Spleen (tissue), 7 donors: ENCODE results near the gene GPR61.

Experiments used
- POLR2A ChIP-seq, 3 donors: fragments of 450-650 bp; IDR thresholded peaks; one replicate each; pipeline ENCODE4 v1.5.1; 2017; ENCODE audit warnings: antibody characterized with exemption in 3 of 3, mild to moderate bottlenecking in 1 of 3
- POLR2AphosphoS5 ChIP-seq, 3 donors: sonication (generic); formaldehyde crosslinking; IDR thresholded peaks; one replicate each; pipeline ENCODE4 v1.5.1; 2017; ENCODE audit warnings: antibody characterized with exemption in 3 of 3
- TF ChIP-seq, protein P1 (sequence below), 11 experiments: fragments of 200-600 bp in 7 of 11; fragments of 450-650 bp in 4 of 11; sonication (generic) in 4 of 11; IDR thresholded peaks in 8 of 11; conservative IDR thresholded peaks in 3 of 11; 1 replicate in 7 of 11; 2 replicates in 4 of 11; pipeline versions ENCODE4 v1.4.0 to v1.8.0; 2016 to 2021; ENCODE audit warnings: antibody characterized with exemption in 11 of 11, inconsistent platforms in 4 of 11, mild to moderate bottlenecking in 1 of 11
- donor health status: DM: no; HTN: no; CAD: no; lungs with moderate emphysema.
- donor health status: DM: no; HTN: no; CAD: no.
- donor health status: DM: no; HTN: no; CAD: no.

DNA sequence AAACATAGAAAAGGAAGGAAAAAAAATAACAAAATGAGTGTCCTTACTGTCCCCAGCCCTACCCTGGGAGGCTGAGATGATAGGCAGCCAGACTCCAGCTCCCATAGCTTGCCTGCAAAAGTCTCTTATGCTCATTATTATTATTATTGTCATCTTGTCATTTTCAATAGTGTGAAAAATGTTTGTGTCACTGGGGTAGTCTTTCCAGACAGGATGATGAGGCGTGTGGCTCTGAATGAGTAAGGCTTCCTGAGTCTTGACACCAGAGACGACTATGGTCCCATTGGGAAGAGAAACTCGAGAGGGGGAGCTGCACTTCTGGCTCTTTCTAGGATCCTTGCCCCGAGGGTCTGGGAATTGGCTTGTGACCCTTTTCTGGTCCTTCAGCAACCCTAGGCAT lies 46.9 kb upstream of the GPR61 start:
- TF ChIP-seq, protein P1, sequence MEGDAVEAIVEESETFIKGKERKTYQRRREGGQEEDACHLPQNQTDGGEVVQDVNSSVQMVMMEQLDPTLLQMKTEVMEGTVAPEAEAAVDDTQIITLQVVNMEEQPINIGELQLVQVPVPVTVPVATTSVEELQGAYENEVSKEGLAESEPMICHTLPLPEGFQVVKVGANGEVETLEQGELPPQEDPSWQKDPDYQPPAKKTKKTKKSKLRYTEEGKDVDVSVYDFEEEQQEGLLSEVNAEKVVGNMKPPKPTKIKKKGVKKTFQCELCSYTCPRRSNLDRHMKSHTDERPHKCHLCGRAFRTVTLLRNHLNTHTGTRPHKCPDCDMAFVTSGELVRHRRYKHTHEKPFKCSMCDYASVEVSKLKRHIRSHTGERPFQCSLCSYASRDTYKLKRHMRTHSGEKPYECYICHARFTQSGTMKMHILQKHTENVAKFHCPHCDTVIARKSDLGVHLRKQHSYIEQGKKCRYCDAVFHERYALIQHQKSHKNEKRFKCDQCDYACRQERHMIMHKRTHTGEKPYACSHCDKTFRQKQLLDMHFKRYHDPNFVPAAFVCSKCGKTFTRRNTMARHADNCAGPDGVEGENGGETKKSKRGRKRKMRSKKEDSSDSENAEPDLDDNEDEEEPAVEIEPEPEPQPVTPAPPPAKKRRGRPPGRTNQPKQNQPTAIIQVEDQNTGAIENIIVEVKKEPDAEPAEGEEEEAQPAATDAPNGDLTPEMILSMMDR (IDR thresholded peaks at IDR 0.05 in 8 of 11, conservative IDR thresholded peaks at IDR 0.05 in 3 of 11), result no peak
- no peak for TF ChIP-seq POLR2A (IDR thresholded peaks at IDR 0.05)
- TF ChIP-seq POLR2AphosphoS5 (IDR thresholded peaks at IDR 0.05), result no peak
